ENCODE data around the gene TTC31.

Gene TTC31

GRCh38 chr2:74499267-74499939 lies 16.5 kb downstream of the TTC31 start, which contains the start of gene LBX2:
Gene LBX2, minus strand, starts transcription at chr2:74499603. Its CDS starts 66 bp downstream, at chr2:74499537.
- H2AFZ ChIP-seq, result peak within 1 kb of the TSS; percentile 35
- H3K4me2 ChIP-seq (ENCODE audit: low read length), result peak within 1 kb of the TSS; percentile 36
- H3K27ac ChIP-seq, result no peak within 1 kb of the TSS
- no peak within 1 kb of the TSS for H3K4me3 ChIP-seq (ENCODE audit: low read depth, low read length)
- H3K4me1 ChIP-seq, result peaks cover 10% of the 10 kb centered on the region
- no peak within 1 kb of the TSS for H3K9ac ChIP-seq
- TF ChIP-seq, protein P1, sequence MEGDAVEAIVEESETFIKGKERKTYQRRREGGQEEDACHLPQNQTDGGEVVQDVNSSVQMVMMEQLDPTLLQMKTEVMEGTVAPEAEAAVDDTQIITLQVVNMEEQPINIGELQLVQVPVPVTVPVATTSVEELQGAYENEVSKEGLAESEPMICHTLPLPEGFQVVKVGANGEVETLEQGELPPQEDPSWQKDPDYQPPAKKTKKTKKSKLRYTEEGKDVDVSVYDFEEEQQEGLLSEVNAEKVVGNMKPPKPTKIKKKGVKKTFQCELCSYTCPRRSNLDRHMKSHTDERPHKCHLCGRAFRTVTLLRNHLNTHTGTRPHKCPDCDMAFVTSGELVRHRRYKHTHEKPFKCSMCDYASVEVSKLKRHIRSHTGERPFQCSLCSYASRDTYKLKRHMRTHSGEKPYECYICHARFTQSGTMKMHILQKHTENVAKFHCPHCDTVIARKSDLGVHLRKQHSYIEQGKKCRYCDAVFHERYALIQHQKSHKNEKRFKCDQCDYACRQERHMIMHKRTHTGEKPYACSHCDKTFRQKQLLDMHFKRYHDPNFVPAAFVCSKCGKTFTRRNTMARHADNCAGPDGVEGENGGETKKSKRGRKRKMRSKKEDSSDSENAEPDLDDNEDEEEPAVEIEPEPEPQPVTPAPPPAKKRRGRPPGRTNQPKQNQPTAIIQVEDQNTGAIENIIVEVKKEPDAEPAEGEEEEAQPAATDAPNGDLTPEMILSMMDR (IDR thresholded peaks at IDR 0.05), result no peak
- no peaks in the 10 kb centered on the region for H3K79me2 ChIP-seq
- no peaks in the 10 kb centered on the region for H3K27me3 ChIP-seq (ENCODE audit: control insufficient read depth, insufficient read depth, low read length)
- H3K9me3 ChIP-seq (ENCODE audit: control insufficient read depth, low read length), result no peaks in the 10 kb centered on the region
- no peaks in the 10 kb centered on the region for H3K36me3 ChIP-seq (ENCODE audit: control insufficient read depth, insufficient read depth, low read length)

DNA sequence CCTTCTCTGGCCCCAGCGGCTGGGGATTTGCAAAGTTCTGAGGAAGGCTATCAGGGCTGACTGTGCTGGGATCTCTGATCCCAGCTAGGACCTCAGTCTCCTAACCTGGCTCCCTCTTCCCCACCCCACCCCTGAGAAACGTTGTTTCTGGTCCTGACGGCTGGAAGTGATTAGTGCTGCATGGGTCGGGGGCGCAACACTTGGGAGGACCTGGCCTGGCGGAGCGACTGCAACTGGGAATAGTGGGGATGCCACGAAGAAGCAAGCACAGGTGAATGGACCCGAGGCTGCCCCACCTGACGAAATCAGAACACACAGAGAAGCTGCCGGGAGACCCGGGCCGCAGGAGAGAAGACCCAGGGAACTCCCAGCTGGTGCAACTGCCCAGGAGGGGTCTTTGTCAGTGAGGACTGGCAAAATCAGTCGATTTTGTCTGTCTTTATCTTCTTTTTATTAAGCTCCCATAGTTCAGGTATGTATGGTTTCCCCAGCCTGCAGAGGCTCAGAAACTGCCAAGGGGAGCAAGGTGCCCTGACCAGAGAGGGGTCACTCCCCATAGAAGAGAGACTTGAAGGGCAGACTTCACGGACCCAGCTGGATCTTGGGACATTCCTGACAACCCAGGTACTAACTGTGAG lies 17.2 kb downstream of the TTC31 start:
- H3K36me3 ChIP-seq (ENCODE audit: control insufficient read depth, insufficient read depth, low read length), result no peaks in the 10 kb centered on the region
- H3K27me3 ChIP-seq (ENCODE audit: control insufficient read depth, insufficient read depth, low read length), result no peaks in the 10 kb centered on the region
- no peak overlapping the region for H3K9ac ChIP-seq
- H3K79me2 ChIP-seq, result no peaks in the 10 kb centered on the region
- no peak overlapping the region for H3K27ac ChIP-seq
- no peaks in the 10 kb centered on the region for H3K9me3 ChIP-seq (ENCODE audit: control insufficient read depth, low read length)
- TF ChIP-seq, protein P1 (IDR thresholded peaks at IDR 0.05), result no peak
- no peak overlapping the region for H3K4me3 ChIP-seq (ENCODE audit: low read depth, low read length)
- no peak overlapping the region for H2AFZ ChIP-seq
- H3K4me2 ChIP-seq (ENCODE audit: low read length), result no peak overlapping the region
- H3K4me1 ChIP-seq, result peaks cover 10% of the 10 kb centered on the region

GRCh38 chr2:74500578-74500946 lies 17.7 kb downstream of the TTC31 start:
- Histone ChIP-seq H2AFZ (no peak overlapping the region), H3K79me2 (no peaks in the 10 kb centered on the region), H3K36me3 (ENCODE audit: control insufficient read depth, insufficient read depth, low read length) (no peaks in the 10 kb centered on the region), H3K27ac (no peak overlapping the region), H3K4me2 (ENCODE audit: low read length) (no peak overlapping the region), H3K4me3 (ENCODE audit: low read depth, low read length) (no peak overlapping the region), H3K4me1 (peaks cover 10% of the 10 kb centered on the region), H3K9me3 (ENCODE audit: control insufficient read depth, low read length) (no peaks in the 10 kb centered on the region), H3K27me3 (ENCODE audit: control insufficient read depth, insufficient read depth, low read length) (no peaks in the 10 kb centered on the region), H3K9ac (no peak overlapping the region)
- TF ChIP-seq, protein P1 (IDR thresholded peaks at IDR 0.05), result no peak

DNA sequence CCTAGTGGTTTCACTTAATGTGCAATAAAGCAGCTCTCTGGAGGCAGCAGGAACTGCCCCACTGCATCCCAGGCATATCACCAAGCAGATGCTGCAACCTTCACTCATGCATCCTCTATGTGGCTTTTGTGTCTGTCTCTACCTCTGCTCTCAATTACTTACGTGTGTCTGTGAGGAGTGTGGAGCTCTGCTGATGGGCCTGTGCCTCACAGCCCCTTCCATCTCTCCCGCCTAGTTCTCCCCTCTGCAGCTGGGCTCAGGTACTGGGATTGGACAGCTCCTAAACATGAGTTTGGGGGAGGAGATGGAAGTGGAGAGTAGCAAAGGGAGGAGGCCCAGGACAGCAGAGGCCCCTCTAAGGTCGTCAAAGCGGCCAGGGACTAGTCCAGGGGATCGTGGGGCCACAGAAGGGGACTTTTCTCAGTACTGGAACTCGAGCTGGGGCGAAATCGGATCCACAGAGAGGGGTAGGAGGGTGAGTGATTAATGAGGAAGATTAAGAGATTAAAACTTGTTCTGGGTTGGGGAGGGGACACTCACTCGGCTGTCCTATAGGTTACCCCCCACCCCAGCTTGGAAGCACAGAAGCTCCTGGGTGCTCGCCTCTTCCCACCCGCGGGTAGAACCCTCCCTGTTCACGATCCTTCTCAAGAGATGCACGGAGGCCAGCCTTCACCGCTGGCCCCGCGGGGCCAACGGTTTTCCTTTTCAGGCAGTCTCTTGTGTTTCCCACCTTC lies 18.6 kb downstream of the TTC31 start:
- H3K4me1 ChIP-seq, result peaks cover 18% of the 10 kb centered on the region
- TF ChIP-seq, protein P1 (IDR thresholded peaks at IDR 0.05), result no peak
- H3K27ac ChIP-seq, result no peak overlapping the region
- H3K9ac ChIP-seq, result no peak overlapping the region
- no peak overlapping the region for H3K4me2 ChIP-seq (ENCODE audit: low read length)
- H3K4me3 ChIP-seq (ENCODE audit: low read depth, low read length), result no peak overlapping the region
- H3K79me2 ChIP-seq, result peaks cover 1% of the 10 kb centered on the region
- no peaks in the 10 kb centered on the region for H3K9me3 ChIP-seq (ENCODE audit: control insufficient read depth, low read length)
- H3K36me3 ChIP-seq (ENCODE audit: control insufficient read depth, insufficient read depth, low read length), result no peaks in the 10 kb centered on the region
- H3K27me3 ChIP-seq (ENCODE audit: control insufficient read depth, insufficient read depth, low read length), result no peaks in the 10 kb centered on the region
- no peak overlapping the region for H2AFZ ChIP-seq
